ENCODE measurements around the gene CYP4F12.

The CYP4F12 gene

DNA sequence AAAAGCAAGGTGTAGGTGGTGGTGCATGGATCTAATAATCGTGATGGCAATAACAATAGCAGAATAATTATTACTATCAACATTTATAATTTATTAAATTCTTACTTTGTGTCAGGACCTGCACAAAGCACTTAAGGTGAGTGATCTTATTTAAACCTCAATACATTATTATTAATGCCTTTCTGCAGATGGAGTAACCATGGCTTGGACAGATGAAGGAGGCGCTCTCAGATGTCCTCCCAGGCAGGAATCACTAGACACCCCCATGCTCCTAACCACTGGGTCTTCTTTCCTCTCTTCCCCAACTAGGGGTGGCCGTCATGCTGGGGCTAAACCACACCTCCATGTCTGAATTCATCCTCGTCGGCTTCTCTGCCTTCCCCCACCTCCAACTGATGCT, 54.8 kb downstream of the CYP4F12 start, which contains the start of gene OR10H2:
Gene OR10H2 (plus strand): TSS at position 301 of the 400 bp plus-strand sequence. CDS start 20 bp downstream, at position 321.
- Mint-ChIP-seq H3K36me3 (ENCODE audit: low read depth) (no peaks in the 10 kb centered on the region), H3K4me1 (no peaks in the 10 kb centered on the region), H3K27me3 (ENCODE audit: low read depth) (no peaks in the 10 kb centered on the region), H3K27ac (no peak within 1 kb of the TSS), H3K4me3 (no peak within 1 kb of the TSS), H3K9me3 (peaks cover 56% of the 10 kb centered on the region)
- TF ChIP-seq, protein P1, sequence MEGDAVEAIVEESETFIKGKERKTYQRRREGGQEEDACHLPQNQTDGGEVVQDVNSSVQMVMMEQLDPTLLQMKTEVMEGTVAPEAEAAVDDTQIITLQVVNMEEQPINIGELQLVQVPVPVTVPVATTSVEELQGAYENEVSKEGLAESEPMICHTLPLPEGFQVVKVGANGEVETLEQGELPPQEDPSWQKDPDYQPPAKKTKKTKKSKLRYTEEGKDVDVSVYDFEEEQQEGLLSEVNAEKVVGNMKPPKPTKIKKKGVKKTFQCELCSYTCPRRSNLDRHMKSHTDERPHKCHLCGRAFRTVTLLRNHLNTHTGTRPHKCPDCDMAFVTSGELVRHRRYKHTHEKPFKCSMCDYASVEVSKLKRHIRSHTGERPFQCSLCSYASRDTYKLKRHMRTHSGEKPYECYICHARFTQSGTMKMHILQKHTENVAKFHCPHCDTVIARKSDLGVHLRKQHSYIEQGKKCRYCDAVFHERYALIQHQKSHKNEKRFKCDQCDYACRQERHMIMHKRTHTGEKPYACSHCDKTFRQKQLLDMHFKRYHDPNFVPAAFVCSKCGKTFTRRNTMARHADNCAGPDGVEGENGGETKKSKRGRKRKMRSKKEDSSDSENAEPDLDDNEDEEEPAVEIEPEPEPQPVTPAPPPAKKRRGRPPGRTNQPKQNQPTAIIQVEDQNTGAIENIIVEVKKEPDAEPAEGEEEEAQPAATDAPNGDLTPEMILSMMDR (IDR thresholded peaks at IDR 0.05; ENCODE audit: unreplicated experiment in 3 of 3) = no peak

DNA sequence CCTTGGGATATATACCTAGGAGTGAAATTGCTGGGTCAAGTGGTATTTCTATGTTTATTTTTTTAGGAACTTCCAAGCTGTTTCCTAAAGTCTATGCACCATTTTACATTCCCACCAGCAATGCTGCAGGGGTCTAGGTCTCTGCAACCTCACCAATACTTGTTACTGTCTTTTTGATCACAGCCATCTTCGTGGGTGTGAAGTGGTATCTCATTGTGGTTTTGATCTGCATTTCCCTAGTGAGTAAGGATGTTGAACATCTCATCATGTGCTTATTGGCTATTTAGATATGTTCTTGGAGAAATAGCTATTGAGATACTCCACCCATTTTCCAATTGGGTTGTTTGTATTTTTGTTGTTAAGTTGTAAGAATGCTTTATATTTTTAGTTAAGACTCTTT, 57.7 kb downstream of the CYP4F12 start:
- Mint-ChIP-seq H3K4me1 (no peaks in the 10 kb centered on the region), H3K36me3 (ENCODE audit: low read depth) (no peaks in the 10 kb centered on the region)

DNA sequence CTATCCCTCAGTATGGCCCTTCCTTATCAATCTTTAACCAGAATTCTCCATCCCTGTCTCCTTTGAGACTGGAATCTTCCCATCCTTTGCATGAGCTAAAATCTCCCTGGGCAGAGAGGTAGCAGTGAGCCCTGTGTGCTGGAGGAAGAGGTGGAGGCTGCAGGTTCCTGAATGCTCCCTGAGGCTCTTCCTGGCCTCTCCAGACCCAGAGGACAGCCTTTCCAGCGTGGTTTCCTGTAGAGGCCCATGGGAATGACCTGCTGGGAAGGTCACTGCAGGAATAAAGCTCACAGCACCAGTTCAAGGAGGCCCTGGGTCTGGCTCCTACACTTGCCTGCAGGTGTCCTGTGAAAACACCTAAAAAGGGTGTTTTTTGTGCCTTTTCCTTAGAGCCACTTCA, 59.5 kb downstream of the CYP4F12 start:
- no peaks in the 10 kb centered on the region for H3K36me3 Mint-ChIP-seq (ENCODE audit: low read depth)
- peaks cover 42% of the 10 kb centered on the region for H3K9me3 Mint-ChIP-seq
- H3K4me3 Mint-ChIP-seq = no peak overlapping the region
- H3K27me3 Mint-ChIP-seq (ENCODE audit: low read depth) = no peaks in the 10 kb centered on the region
- TF ChIP-seq, protein P1 (IDR thresholded peaks at IDR 0.05; ENCODE audit: unreplicated experiment in 3 of 3) = no peak
- no peak overlapping the region for H3K27ac Mint-ChIP-seq
- H3K4me1 Mint-ChIP-seq = no peaks in the 10 kb centered on the region

More for the DNA sequence above, 57.7 kb downstream of the CYP4F12 start:
- Mint-ChIP-seq H3K27me3 (ENCODE audit: low read depth) (no peaks in the 10 kb centered on the region), H3K9me3 (peaks cover 50% of the 10 kb centered on the region), H3K27ac (no peak overlapping the region), H3K4me3 (no peak overlapping the region)
- TF ChIP-seq, protein P1 (IDR thresholded peaks at IDR 0.05; ENCODE audit: unreplicated experiment in 3 of 3) = no peak

DNA sequence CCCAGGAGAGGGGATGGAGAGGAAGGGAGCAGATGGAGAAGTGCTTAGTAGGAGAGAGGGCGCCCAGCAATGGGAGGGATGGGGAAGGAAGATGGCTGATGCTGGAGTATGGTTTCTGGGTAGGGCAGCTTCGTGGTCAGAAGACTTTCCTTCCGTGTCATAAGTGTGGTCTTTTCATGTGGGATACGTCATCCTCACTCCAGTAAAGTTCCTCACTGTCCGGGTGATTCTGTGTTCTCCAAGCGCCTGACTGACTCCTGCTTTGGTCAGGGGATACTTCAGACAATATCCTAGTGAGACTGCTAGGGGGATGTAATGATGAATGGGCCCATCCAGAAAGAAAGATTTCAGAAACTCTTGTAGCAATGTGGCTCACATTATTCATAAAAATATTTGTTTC, 61.0 kb downstream of the CYP4F12 start:
- H3K9me3 Mint-ChIP-seq = peaks cover 41% of the 10 kb centered on the region
- H3K4me3 Mint-ChIP-seq = no peak overlapping the region
- no peaks in the 10 kb centered on the region for H3K4me1 Mint-ChIP-seq
- no peak overlapping the region for H3K27ac Mint-ChIP-seq
- TF ChIP-seq, protein P1 (IDR thresholded peaks at IDR 0.05; ENCODE audit: unreplicated experiment in 3 of 3) = no peak
- no peaks in the 10 kb centered on the region for H3K27me3 Mint-ChIP-seq (ENCODE audit: low read depth)
- no peaks in the 10 kb centered on the region for H3K36me3 Mint-ChIP-seq (ENCODE audit: low read depth)

DNA sequence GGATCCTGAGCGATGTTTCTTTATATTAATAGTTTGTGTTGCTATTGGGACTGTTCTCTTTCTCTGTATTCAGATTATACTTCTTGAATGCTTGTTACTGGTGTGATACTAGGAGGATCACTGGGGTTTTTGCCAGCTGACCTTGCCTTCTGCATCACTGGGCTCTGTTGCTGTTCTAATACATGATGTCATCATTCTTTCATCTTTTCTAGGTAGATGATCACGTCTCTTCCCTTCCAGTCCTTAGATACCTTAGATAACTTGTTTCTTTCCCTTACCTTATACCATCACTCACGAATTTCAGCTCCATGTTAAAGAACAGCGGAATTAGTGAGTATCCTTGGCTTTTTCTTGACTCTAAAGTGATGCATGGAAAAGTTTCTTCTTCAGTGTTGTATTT, 64.8 kb downstream of the CYP4F12 start, which contains the start of gene OR10H3:
Gene OR10H3 (plus strand): TSS at position 264 of the 400 bp plus-strand sequence. CDS start 3,408 bp downstream, outside the sequence.
- peaks cover 5% of the 10 kb centered on the region for H3K36me3 Mint-ChIP-seq (ENCODE audit: low read depth)

DNA sequence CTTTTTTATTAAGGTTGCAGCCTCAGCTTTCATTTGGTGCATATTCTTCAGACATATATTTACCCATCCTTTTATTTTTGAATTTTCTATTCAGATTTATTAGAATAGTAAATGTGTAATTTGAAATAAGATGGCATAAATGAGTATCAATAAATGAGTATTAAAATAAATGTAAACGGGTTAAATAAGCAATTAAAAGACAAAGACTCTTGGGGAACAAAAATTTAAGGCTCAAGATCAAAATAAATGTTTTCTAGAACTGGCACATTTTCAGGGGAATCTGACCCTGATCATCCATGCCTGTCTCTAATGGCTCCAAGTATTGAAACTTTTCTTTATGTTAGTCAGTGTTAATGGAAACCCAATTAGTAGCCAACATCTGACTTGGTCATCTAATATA, 67.9 kb downstream of the CYP4F12 start:
- H3K4me3 Mint-ChIP-seq = no peak overlapping the region
- peaks cover 5% of the 10 kb centered on the region for H3K36me3 Mint-ChIP-seq (ENCODE audit: low read depth)
- H3K27me3 Mint-ChIP-seq (ENCODE audit: low read depth) = no peaks in the 10 kb centered on the region
- peaks cover 47% of the 10 kb centered on the region for H3K9me3 Mint-ChIP-seq
- no peak overlapping the region for H3K27ac Mint-ChIP-seq
- H3K4me1 Mint-ChIP-seq = no peaks in the 10 kb centered on the region
- TF ChIP-seq, protein P1 (IDR thresholded peaks at IDR 0.05; ENCODE audit: unreplicated experiment in 3 of 3) = no peak

More for the DNA sequence above, 64.8 kb downstream of the CYP4F12 start, which contains the start of gene OR10H3:
- TF ChIP-seq, protein P1 (IDR thresholded peaks at IDR 0.05; ENCODE audit: unreplicated experiment in 3 of 3) = no peak
- Mint-ChIP-seq H3K4me1 (no peaks in the 10 kb centered on the region), H3K27ac (no peak within 1 kb of the TSS), H3K27me3 (ENCODE audit: low read depth) (no peaks in the 10 kb centered on the region), H3K9me3 (peaks cover 46% of the 10 kb centered on the region), H3K4me3 (no peak within 1 kb of the TSS)

Measured in nephron (organoid).